ENCODE data around the gene FAM234A. TPM values are rescaled to one million over a fixed set of nuclear protein-coding genes. Genes with fewer than 3 reads are reported as not detected.

FAM234A gene
- total RNA-seq, 1 donor from 2014 or later = 87.6 TPM

- no peak overlapping the region for H3K4me3 ChIP-seq (ENCODE audit: low read depth, low read length)
- TF ChIP-seq CTCF (conservative IDR thresholded peaks at IDR 0.05; ENCODE audit: low read depth, low read length) = no peak
- DNase-seq (ENCODE audit: low read depth) = no peak
Measured at GRCh38 chr16:260326-260725, 25.7 kb downstream of the FAM234A start.

GRCh38 chr16:261031-261691, 26.5 kb downstream of the FAM234A start:
- TF ChIP-seq CTCF (conservative IDR thresholded peaks at IDR 0.05; ENCODE audit: low read depth, low read length) = no peak
- no peak for DNase-seq (ENCODE audit: low read depth)

GRCh38 chr16:262121-262745, 27.6 kb downstream of the FAM234A start:
- no peak for TF ChIP-seq CTCF (conservative IDR thresholded peaks at IDR 0.05; ENCODE audit: low read depth, low read length)
- no peak for DNase-seq (ENCODE audit: low read depth)
- H3K4me3 ChIP-seq (ENCODE audit: low read depth, low read length) = no peak overlapping the region

More at GRCh38 chr16:261031-261691, 26.5 kb downstream of the FAM234A start:
- no peak overlapping the region for H3K4me3 ChIP-seq (ENCODE audit: low read depth, low read length)

- TF ChIP-seq CTCF (conservative IDR thresholded peaks at IDR 0.05; ENCODE audit: low read depth, low read length) = no peak
- no peak overlapping the region for H3K4me3 ChIP-seq (ENCODE audit: low read depth, low read length)
- DNase-seq (ENCODE audit: low read depth) = no peak
Measured at GRCh38 chr16:263182-263774, 28.7 kb downstream of the FAM234A start.

GRCh38 chr16:263944-264343, 29.3 kb downstream of the FAM234A start:
- TF ChIP-seq CTCF (conservative IDR thresholded peaks at IDR 0.05; ENCODE audit: low read depth, low read length) = no peak
- DNase-seq (ENCODE audit: low read depth) = no peak
- H3K4me3 ChIP-seq (ENCODE audit: low read depth, low read length) = no peak overlapping the region

GRCh38 chr16:264440-264951, 29.9 kb downstream of the FAM234A start:
- TF ChIP-seq CTCF (conservative IDR thresholded peaks at IDR 0.05; ENCODE audit: low read depth, low read length) = no peak
- no peak for DNase-seq (ENCODE audit: low read depth)
- no peak overlapping the region for H3K4me3 ChIP-seq (ENCODE audit: low read depth, low read length)

Measured in epithelial cell of proximal tubule (primary cell).